Activated CD4-positive, alpha-beta memory T cell treated with anti-CD3 and anti-CD28 coated beads, Interleukin-2, amount 10 ng/mL, durations not matched to agents 7 days and 5 days (primary cell): ENCODE measurements around the gene ATP1A1. TPM values are rescaled to one million over a fixed set of nuclear protein-coding genes. Genes with fewer than 3 reads are reported as not detected.

ENCODE experiments used
- CTCF ChIA-PET: fragments of 350-600 bp; sonication (Branson Sonifier 250); formaldehyde crosslinking; loops from one replicate; lab custom pipeline; 2021; ENCODE audit warnings: antibody characterized with exemption, inconsistent platforms; lab: Charles Lee
- POLR2A ChIA-PET: fragments of 350-600 bp; sonication (Branson Sonifier 250); formaldehyde crosslinking; loops from one replicate; lab custom pipeline; 2021; ENCODE audit warnings: antibody characterized with exemption; lab: Charles Lee
- DNase-seq: peaks from one replicate; pipeline ENCODE4 v3.0.0-alpha.2; 2020
- H3K27ac Mint-ChIP-seq: one replicate; pipeline ENCODE4 v1.8.0; 2021; ENCODE audit warnings: mild to moderate bottlenecking, mixed read lengths
- H3K27me3 Mint-ChIP-seq: one replicate; pipeline ENCODE4 v1.8.0; 2021; ENCODE audit warnings: mixed read lengths
- H3K36me3 Mint-ChIP-seq: one replicate; pipeline ENCODE4 v1.8.0; 2021; ENCODE audit warnings: low read depth, mixed read lengths
- H3K4me1 Mint-ChIP-seq: one replicate; pipeline ENCODE4 v1.8.0; 2021; ENCODE audit warnings: mixed read lengths
- H3K4me3 Mint-ChIP-seq: one replicate; pipeline ENCODE4 v1.8.0; 2021; ENCODE audit warnings: mild to moderate bottlenecking, mixed read lengths
- H3K9me3 Mint-ChIP-seq: one replicate; pipeline ENCODE4 v1.8.0; 2021; ENCODE audit warnings: mixed read lengths
- total RNA-seq, 2 experiments: library from RNA; stranded (reverse); gene quantifications; one replicate each; pipeline ENCODE4 v1.2.3, GENCODE V29; 2021

ATP1A1 gene
- total RNA-seq, 2 experiments from 2014 or later, result 238 to 241 TPM

DNA sequence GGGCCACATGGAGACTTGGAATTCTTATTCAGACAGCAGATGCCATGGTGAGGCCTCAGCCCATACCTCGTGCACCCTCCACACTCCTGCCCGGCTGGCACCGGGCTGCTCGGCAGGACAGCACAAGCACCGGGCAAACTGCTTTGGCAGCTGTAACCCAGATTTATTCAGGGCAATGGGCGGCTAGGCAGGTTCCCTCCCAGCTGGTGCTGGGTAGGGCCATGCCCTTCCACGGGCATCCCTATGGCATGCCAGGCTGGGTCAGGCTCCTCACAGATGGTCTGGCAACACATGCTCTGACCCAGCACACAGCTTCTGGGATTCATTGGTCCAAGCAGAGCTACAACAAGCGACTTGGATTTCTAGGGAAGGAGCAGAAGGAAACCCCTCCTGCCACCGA is 53.4 kb downstream of the ATP1A1 start:
- Mint-ChIP-seq H3K36me3 (no peaks in the 10 kb centered on the region), H3K27ac (no peak overlapping the region), H3K4me1 (no peaks in the 10 kb centered on the region), H3K4me3 (no peak overlapping the region), H3K27me3 (peaks cover 30% of the 10 kb centered on the region), H3K9me3 (no peaks in the 10 kb centered on the region)
- DNase-seq, result no peak
- CTCF ChIA-PET, result no interaction called here
- POLR2A ChIA-PET, result interaction anchor here (1.0 kb wide), 1 partner anchor 8 kb away, joined by 3 read pairs; no protein-coding TSS in a partner anchor

DNA sequence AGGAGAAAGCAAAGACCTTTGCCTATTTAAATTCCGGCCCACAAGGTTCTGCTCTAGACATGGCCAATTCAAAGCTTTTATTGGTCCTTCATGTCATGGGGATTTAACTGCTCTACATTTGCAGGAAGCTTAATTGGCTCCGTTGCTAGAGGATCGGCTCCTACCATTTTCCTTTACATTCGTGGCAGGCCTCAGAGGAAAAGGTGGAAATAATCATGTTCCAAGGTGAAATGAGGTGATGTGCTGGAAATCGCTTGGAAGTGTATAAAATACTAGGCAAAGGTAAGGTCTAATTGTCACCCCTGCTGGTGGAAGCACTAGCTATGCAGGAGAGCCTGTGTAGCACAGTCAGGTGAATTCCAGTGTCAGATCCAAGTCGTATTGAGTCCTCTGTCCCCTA is 55.5 kb downstream of the ATP1A1 start:
- Mint-ChIP-seq H3K27me3 (peaks cover 26% of the 10 kb centered on the region), H3K9me3 (no peaks in the 10 kb centered on the region), H3K27ac (no peak overlapping the region), H3K36me3 (no peaks in the 10 kb centered on the region), H3K4me1 (no peaks in the 10 kb centered on the region), H3K4me3 (no peak overlapping the region)
- no peak for DNase-seq
- ChIA-PET CTCF (interaction anchor here (0.8 to 1.8 kb wide), 2 partner anchors 38 to 289 kb away, joined by 3 to 7 read pairs; no protein-coding TSS in a partner anchor), POLR2A (interaction anchor here (1.9 kb wide), 1 partner anchor 9 kb away, joined by 10 read pairs; no protein-coding TSS in a partner anchor)

DNA sequence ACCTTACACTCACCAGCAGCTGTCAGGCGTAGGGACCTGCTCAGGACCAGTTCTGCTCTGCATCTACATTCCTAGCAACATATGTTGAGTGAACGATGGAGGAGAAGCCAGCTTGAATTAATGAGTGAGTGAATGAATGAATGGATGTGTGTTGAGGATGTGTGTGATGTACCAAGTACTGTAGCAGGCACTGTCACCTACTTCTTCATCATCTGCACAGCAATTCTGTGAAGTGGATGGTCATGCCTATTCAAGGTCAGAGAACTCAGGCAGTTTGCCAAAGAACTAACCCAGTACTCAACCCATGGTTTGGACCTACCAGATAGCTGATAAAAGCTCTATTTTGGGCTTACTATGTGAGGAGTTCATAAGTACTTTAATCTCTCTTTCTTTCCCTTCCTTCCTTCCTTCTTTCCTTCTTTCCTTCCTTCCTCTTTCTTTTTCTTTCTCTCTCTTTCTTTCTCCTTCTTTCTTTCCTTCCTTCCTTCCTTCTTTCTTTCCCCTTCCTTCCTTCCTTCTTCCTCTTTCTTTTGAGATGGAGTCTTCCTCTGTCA is 56.9 kb downstream of the ATP1A1 start:
- ChIA-PET CTCF (interaction anchor here (1.8 kb wide), 1 partner anchor 39 kb away, joined by 7 read pairs; no protein-coding TSS in a partner anchor), POLR2A (interaction anchor here (1.9 kb wide), 1 partner anchor 10 kb away, joined by 10 read pairs; no protein-coding TSS in a partner anchor)
- Mint-ChIP-seq H3K9me3 (no peaks in the 10 kb centered on the region), H3K36me3 (no peaks in the 10 kb centered on the region), H3K4me3 (no peak overlapping the region), H3K4me1 (no peaks in the 10 kb centered on the region), H3K27ac (no peak overlapping the region), H3K27me3 (peaks cover 20% of the 10 kb centered on the region)
- no peak for DNase-seq

DNA sequence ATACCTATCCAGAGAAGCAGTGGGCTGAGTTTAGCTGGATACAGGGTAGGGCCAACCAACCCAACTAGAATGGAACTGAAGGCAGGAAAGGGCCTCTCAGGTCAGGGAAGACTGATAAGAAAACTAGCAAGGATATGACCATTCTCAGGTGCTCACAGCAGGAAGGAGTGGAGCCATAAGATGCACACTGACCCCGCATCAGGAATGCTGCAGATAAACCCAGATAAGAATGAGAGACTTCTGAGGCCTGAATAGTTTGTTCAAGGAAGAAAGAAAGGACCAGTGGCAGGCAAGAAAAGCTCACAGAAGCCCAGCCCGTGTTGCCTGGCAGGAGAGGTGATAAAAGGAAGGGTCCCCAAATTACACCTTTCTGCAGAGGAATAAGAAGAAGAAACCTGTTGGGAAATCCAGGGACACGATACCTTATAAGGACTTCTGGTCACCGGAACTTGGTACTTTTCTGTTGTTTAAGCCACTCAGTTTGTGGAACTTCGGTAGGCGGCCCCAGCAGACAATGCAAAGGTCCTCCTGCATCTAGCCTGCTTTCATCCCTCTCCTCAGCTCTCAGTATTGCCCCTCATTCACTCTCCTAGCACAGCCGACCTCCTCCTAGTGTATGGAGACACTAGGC is 58.9 kb downstream of the ATP1A1 start:
- no peaks in the 10 kb centered on the region for H3K36me3 Mint-ChIP-seq
- POLR2A ChIA-PET, result no interaction called here
- H3K4me1 Mint-ChIP-seq, result no peaks in the 10 kb centered on the region
- H3K4me3 Mint-ChIP-seq, result no peak overlapping the region
- DNase-seq, result no peak
- H3K9me3 Mint-ChIP-seq, result no peaks in the 10 kb centered on the region
- CTCF ChIA-PET, result no interaction called here
- peaks cover 23% of the 10 kb centered on the region for H3K27me3 Mint-ChIP-seq
- H3K27ac Mint-ChIP-seq, result no peak overlapping the region

DNA sequence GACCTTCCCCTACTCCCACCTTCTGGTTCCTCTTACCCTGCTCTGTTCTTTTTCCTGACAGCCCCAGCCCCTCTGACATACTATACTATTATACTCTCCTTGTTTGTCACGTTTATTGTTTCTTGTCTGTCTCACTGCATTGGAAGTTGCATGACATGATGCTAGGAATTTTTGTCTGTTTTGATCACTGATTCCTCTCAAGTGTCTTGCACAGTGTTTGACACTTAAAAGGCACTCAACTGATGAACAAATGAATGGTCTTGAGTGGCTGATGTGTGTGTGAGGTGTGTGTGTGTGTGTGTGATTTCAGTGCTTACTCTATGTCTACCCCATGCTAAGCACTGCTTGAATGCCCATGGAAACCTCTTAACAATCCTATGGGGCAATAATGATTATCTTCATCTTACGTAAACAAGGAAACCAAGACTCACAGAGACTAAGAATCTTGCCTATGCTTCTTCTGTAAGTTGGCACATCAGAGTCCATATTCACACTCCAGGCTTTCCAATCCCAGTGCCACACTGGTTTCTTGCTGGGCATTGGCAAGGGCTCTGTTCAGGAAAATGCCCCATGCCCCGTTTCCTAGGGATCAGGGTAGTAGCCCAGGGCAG is 59.7 kb downstream of the ATP1A1 start:
- Mint-ChIP-seq H3K27me3 (peaks cover 26% of the 10 kb centered on the region), H3K27ac (no peak overlapping the region), H3K4me1 (no peaks in the 10 kb centered on the region), H3K36me3 (no peaks in the 10 kb centered on the region), H3K4me3 (no peak overlapping the region), H3K9me3 (no peaks in the 10 kb centered on the region)
- POLR2A ChIA-PET, result no interaction called here
- CTCF ChIA-PET, result no interaction called here
- no peak for DNase-seq

DNA sequence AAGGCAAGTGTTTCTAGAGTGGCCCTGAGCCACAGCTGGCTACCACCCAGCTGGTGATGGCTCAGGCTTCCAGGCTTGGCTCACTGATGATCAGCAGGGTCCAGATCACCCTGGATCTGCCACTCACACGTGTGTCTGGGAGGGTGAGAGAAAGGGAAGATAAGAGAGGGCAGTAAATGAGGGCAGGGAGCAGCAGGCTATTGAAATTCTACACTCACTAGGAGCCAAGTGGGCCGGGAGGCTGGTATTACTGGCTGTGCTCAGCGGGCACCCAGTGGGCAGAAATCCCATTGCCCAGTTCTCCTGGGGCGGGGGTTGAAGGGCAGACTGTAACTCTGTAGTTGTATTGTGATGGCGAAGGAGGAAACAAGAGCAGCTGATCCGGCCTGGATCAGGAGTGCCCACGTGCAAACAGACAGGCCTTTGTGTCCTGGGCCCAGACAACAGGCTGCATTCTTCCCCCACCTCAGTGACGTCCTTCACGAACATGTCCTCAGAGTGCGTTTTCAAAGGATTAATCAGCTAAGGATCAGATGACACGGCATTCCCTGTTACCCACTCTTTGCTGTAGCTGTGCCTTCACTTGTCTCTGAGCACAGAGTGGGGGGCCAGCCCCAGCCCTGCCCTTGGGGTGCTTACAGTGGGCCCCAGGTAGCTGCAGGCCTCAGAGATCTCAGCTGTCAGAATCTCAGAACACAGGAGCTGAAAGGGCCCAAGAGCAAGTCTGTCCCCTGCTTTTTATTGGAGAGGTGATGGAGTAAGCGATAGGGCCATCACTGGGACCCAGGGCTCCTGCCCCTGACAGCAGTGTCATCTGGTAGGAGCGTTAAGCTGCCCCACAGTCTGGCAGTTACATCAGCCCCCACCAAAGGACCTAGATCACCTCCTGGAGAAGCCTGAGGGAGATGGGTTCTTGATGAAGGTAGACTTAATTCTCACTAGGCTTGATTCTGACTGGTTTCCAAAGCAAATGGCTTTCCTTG is 60.5 kb downstream of the ATP1A1 start:
- Mint-ChIP-seq H3K27ac (no peak overlapping the region), H3K9me3 (no peaks in the 10 kb centered on the region), H3K4me3 (no peak overlapping the region), H3K27me3 (peaks cover 31% of the 10 kb centered on the region), H3K36me3 (no peaks in the 10 kb centered on the region), H3K4me1 (no peaks in the 10 kb centered on the region)
- CTCF ChIA-PET, result no interaction called here
- no peak for DNase-seq
- POLR2A ChIA-PET, result interaction anchor here (0.6 kb wide), 1 partner anchor 15 kb away, joined by 3 read pairs; no protein-coding TSS in a partner anchor

DNA sequence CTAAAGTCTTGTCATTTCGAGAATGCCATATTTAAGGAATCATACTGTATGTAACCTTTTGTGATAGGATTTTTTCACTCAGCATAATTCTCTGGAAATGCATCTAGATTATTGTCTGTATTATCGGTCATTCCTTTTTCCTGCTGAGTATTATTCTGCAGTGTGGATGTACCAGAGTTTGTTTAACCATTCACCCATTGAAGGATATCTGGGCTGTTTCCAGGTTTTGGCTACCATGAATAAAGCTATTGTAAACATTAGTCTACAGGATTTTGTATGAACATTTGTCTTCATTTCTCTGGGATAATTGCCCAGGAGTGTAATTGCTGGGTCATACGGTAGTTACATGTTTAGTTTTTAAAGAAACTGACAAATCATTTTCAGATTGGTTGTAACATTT is 61.8 kb downstream of the ATP1A1 start:
- Mint-ChIP-seq H3K27me3 (peaks cover 38% of the 10 kb centered on the region), H3K9me3 (no peaks in the 10 kb centered on the region), H3K27ac (no peak overlapping the region), H3K36me3 (no peaks in the 10 kb centered on the region), H3K4me1 (no peaks in the 10 kb centered on the region), H3K4me3 (no peak overlapping the region)
- CTCF ChIA-PET, result interaction anchor here (1.2 kb wide), 2 partner anchors 16 to 51 kb away, joined by 4 to 6 read pairs; no protein-coding TSS in a partner anchor
- no peak for DNase-seq
- POLR2A ChIA-PET, result interaction anchor here (0.8 to 1.9 kb wide), 2 partner anchors 16 to 46 kb away, joined by 4 to 9 read pairs; no protein-coding TSS in a partner anchor

DNA sequence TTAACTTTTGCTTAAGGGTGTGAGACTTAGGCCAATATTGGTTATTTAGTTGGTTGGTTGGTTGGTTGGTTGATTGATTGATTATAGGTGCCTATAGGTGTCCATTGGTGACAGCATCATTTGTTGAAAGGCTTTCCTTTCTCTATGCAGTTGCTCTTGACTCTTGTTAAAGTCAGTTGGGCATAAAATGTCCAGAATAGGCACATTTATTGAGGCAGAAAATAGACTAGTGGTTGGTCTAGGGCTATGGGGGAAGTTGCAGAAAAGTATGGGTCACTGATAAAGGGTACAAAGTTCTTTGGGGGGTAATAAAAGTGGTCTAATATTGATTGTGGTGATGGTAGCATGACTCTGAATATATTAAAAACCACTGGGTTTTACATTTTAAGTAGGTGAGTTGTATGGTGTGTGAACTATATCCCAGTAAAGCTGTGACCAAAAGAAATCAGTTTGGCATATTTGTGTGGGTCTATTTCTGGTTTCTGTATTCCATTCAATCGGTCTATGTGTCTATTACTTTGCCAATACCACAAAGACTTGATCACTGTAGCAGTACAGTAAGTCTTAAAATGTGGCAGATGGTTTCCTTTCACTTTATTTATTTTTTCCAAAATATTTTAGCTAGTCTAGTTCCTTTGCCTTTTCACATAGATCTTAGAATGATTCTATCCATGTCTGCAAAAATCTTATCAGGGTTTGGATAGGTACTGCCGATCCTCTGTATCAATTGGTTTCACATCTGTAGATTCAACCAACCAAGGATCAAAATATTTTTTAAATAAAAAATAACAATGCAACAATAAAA is 63.0 kb downstream of the ATP1A1 start:
- H3K27ac Mint-ChIP-seq, result no peak overlapping the region
- DNase-seq, result no peak
- CTCF ChIA-PET, result interaction anchor here (0.8 to 1.3 kb wide), 4 partner anchors 17 to 296 kb away, joined by 3 to 6 read pairs (median 4); no protein-coding TSS in a partner anchor
- POLR2A ChIA-PET, result interaction anchor here (1.0 to 1.9 kb wide), 2 partner anchors 17 to 59 kb away, joined by 3 to 9 read pairs; no protein-coding TSS in a partner anchor
- H3K4me1 Mint-ChIP-seq, result no peaks in the 10 kb centered on the region
- H3K9me3 Mint-ChIP-seq, result no peaks in the 10 kb centered on the region
- H3K4me3 Mint-ChIP-seq, result no peak overlapping the region
- no peaks in the 10 kb centered on the region for H3K36me3 Mint-ChIP-seq
- peaks cover 39% of the 10 kb centered on the region for H3K27me3 Mint-ChIP-seq

DNA sequence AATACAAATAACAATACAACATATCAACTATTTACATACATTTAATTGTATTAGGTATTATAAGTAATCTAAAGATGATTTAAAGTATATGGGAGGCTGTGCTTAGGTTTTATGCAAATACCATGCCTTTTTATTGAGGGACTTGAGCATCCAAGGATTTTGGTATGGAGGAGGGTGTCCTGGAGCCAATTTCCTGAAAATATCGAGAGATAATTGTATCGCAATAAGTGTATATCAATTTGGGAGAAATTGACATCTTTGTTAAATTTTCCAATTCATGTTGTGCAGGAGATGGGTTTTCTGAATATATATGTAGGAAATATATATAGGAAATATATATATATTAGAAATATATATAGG is 63.5 kb downstream of the ATP1A1 start:
- ChIA-PET CTCF (interaction anchor here (1.3 kb wide), 1 partner anchor 297 kb away, joined by 3 read pairs; no protein-coding TSS in a partner anchor), POLR2A (interaction anchor here (1.0 to 1.9 kb wide), 2 partner anchors 18 to 60 kb away, joined by 3 to 9 read pairs; no protein-coding TSS in a partner anchor)

DNA sequence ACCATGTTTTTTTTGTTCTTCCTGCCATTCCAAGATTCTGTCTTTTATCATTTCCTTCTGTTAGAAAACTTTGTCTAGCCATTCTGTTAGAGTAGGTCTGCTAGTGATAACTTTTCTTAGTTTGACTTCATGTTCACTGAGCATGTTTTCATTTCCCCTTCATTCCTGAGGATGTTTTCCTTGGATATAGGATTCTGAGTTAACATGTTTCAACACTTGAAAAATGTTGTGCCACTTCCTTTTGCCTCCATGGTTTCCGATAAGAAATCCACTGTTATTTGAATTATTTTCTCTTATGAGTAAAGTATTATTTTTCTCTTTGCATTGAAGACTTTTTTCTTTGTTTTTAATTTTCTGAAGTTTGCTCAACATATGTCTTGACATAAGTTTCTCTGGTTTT is 66.7 kb downstream of the ATP1A1 start:
- ChIA-PET CTCF (no interaction called here), POLR2A (no interaction called here)
- no peaks in the 10 kb centered on the region for H3K9me3 Mint-ChIP-seq
- no peaks in the 10 kb centered on the region for H3K4me1 Mint-ChIP-seq
- DNase-seq, result no peak
- peaks cover 47% of the 10 kb centered on the region for H3K27me3 Mint-ChIP-seq
- no peak overlapping the region for H3K4me3 Mint-ChIP-seq
- H3K27ac Mint-ChIP-seq, result no peak overlapping the region
- H3K36me3 Mint-ChIP-seq, result no peaks in the 10 kb centered on the region

More for the DNA sequence above, 63.5 kb downstream of the ATP1A1 start:
- no peak overlapping the region for H3K4me3 Mint-ChIP-seq
- no peak for DNase-seq
- peaks cover 42% of the 10 kb centered on the region for H3K27me3 Mint-ChIP-seq
- H3K27ac Mint-ChIP-seq, result no peak overlapping the region
- no peaks in the 10 kb centered on the region for H3K36me3 Mint-ChIP-seq
- H3K4me1 Mint-ChIP-seq, result no peaks in the 10 kb centered on the region
- no peaks in the 10 kb centered on the region for H3K9me3 Mint-ChIP-seq

DNA sequence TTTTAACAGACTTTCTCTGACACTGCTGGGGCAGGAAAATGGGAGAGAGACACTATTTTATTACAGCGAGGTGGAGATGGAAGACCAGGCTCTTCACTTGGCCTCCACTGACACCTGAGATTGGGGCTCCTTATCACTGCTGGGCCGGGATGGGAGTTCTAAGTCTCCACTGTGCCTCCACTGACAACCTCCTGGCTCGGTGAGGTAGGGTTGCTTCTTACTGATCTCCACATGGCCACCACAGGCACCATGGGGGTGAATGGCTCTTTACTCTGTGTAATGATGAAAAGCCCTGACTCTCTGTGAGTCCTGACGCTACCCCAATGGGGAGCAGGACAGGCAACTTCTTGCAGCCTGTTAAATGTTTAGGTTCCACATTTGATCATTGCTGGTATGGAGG is 67.7 kb downstream of the ATP1A1 start:
- Mint-ChIP-seq H3K4me1 (no peaks in the 10 kb centered on the region), H3K4me3 (no peak overlapping the region), H3K36me3 (no peaks in the 10 kb centered on the region), H3K27me3 (peaks cover 45% of the 10 kb centered on the region), H3K27ac (no peak overlapping the region), H3K9me3 (no peaks in the 10 kb centered on the region)
- ChIA-PET POLR2A (no interaction called here), CTCF (no interaction called here)
- no peak for DNase-seq
